Lower leg skin (tissue), 4 donors: ENCODE measurements around the gene PCDHGA4. TPM values are rescaled to one million over a fixed set of nuclear protein-coding genes. Genes with fewer than 3 reads are reported as not detected.
"Not testable (repeated sequence)": the region's sequence is repeated elsewhere in the genome, so short reads cannot be mapped to it uniquely, and the experiment has no call there.

ENCODE experiments used
- DNase-seq, 2 donors: peaks; one replicate each; pipeline ENCODE4 v3.0.0-alpha.2; 2019; ENCODE audit warnings: low spot score in 2 of 2
- H3K4me3 ChIP-seq: fragments of 200-600 bp; sonication (generic); 2 replicates; pipeline ENCODE4 v1.5.1; 2017; ENCODE audit warnings: mild to moderate bottlenecking, low read depth; ENCODE audit not compliant: poor library complexity, severe bottlenecking
- POLR2A ChIP-seq, 2 donors: fragments of 450-650 bp; IDR thresholded peaks; one replicate each; pipeline ENCODE4 v1.6.1; 2016 to 2017; ENCODE audit warnings: antibody characterized with exemption in 2 of 2, mild to moderate bottlenecking in 1 of 2, moderate library complexity in 1 of 2
- WGBS, 2 donors: methylation state at CpG; one replicate each; pipeline ENCODE4 v1.1.5; 2018; 5-methylcytosine and 5-hydroxymethylcytosine counted together
- intact Hi-C: fragments of 100-400 bp; cut with DNase I; formaldehyde crosslinking; loops from one replicate; pipeline ENCODE4 v1.15.0; 2023; ENCODE audit warnings: low total_unique reads
- total RNA-seq, 4 donors: library from RNA; depleted of rRNA; stranded (reverse); fragments of >200 nt; gene quantifications; one replicate each; pipeline ENCODE4 v1.1.0, GENCODE V29; 2016
- TF ChIP-seq, protein P1 (sequence below), 3 donors: fragments of 450-650 bp; IDR thresholded peaks; one replicate each; pipeline ENCODE4 v1.5.1; 2016; ENCODE audit warnings: antibody characterized with exemption in 3 of 3, mild to moderate bottlenecking in 3 of 3, moderate library complexity in 2 of 3

Gene PCDHGA4
- total RNA-seq, 4 donors from 2014 or later: 0.25 to 4.3 (median 2.4) TPM

DNA sequence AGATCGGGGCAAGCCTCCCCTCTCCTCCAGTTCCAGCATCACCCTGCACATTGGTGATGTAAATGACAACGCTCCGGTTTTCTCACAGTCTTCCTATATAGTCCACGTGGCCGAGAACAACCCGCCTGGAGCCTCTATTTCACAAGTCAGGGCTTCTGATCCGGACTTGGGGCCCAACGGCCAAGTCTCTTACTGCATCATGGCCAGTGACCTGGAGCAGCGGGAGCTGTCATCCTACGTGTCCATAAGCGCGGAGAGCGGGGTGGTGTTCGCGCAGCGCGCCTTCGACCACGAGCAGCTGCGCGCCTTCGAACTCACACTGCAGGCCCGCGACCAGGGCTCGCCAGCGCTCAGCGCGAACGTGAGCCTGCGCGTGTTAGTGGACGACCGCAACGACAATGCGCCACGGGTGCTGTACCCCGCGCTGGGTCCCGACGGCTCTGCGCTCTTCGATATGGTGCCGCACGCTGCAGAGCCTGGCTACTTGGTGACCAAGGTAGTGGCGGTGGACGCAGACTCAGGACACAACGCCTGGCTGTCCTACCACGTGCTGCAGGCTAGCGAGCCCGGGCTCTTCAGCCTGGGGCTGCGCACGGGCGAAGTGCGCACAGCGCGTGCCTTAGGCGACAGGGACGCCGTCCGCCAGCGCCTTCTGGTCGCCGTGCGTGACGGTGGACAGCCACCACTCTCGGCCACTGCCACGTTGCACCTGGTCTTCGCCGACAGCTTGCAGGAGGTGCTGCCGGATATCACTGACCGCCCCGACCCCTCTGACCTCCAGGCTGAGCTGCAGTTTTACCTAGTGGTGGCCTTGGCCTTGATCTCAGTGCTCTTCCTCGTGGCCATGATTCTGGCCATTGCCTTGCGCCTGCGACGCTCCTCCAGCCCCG, 34.6 kb downstream of the PCDHGA4 start:
- peak in 1 of 2 donors; percentile 62 for DNase-seq
- intact Hi-C loops: no loop called here
- H3K4me3 ChIP-seq: no peak overlapping the region
- TF ChIP-seq, protein P1, sequence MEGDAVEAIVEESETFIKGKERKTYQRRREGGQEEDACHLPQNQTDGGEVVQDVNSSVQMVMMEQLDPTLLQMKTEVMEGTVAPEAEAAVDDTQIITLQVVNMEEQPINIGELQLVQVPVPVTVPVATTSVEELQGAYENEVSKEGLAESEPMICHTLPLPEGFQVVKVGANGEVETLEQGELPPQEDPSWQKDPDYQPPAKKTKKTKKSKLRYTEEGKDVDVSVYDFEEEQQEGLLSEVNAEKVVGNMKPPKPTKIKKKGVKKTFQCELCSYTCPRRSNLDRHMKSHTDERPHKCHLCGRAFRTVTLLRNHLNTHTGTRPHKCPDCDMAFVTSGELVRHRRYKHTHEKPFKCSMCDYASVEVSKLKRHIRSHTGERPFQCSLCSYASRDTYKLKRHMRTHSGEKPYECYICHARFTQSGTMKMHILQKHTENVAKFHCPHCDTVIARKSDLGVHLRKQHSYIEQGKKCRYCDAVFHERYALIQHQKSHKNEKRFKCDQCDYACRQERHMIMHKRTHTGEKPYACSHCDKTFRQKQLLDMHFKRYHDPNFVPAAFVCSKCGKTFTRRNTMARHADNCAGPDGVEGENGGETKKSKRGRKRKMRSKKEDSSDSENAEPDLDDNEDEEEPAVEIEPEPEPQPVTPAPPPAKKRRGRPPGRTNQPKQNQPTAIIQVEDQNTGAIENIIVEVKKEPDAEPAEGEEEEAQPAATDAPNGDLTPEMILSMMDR (IDR thresholded peaks at IDR 0.05): no peak
- TF ChIP-seq POLR2A (IDR thresholded peaks at IDR 0.05): no peak
- 35 to 39% methylated on average over 31 to 42 of the region's 77 CpGs for WGBS, 2 donors

DNA sequence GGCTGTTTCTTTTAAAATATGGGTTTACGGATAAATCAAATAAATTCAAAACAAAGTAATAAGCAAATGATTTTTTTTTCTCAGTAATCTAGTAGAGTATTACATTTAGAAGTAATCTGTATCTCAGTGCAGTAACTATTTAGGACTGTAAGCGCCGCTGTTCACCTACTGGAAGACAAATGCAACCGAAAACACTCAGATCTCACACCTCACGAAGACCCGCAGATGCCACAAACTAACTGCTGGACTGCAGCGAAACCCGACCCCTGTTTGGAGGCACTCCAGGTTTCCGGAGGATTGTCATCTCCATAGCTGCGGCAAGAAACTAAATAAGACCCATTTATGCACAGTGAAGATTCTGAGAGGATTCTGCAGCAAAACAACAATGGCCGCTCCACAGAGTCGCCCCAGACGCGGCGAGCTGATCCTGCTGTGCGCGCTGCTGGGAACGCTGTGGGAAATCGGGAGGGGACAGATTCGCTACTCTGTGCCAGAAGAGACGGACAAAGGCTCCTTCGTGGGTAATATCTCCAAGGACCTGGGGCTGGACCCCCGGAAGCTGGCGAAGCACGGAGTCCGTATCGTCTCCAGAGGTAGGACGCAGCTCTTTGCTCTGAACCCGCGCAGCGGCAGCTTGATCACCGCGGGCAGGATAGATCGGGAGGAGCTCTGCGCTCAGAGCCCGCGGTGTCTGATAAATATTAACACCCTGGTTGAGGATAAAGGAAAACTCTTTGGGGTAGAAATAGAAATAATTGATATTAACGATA, 37.8 kb downstream of the PCDHGA4 start, which contains the start of gene PCDHGA8:
Gene PCDHGA8 (plus strand): TSS at position 205 of the 770 bp plus-strand sequence. CDS start 181 bp downstream, at position 386.
- intact Hi-C loops: no loop called here
- H3K4me3 ChIP-seq: no peak within 1 kb of the TSS
- 27 to 34% methylated on average over 38 of the region's 38 CpGs for WGBS, 2 donors
- DNase-seq: no peak
- TF ChIP-seq, protein P1 (IDR thresholded peaks at IDR 0.05): no peak
- no peak for TF ChIP-seq POLR2A (IDR thresholded peaks at IDR 0.05)

DNA sequence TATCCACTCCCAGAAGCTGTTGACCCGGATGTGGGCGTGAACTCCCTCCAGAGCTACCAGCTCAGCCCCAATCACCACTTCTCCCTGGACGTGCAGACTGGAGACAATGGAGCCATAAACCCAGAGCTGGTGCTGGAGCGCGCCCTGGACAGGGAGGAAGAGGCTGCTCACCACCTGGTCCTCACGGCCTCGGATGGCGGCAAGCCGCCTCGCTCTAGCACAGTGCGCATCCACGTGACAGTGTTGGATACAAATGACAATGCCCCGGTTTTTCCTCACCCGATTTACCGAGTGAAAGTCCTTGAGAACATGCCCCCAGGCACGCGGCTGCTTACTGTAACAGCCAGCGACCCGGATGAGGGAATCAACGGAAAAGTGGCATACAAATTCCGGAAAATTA, 38.4 kb downstream of the PCDHGA4 start:
- no peak for TF ChIP-seq POLR2A (IDR thresholded peaks at IDR 0.05)
- TF ChIP-seq, protein P1 (IDR thresholded peaks at IDR 0.05): no peak
- H3K4me3 ChIP-seq: no peak overlapping the region
- 32 to 37% methylated on average over 21 of the region's 21 CpGs for WGBS, 2 donors
- intact Hi-C loops: no loop called here
- no peak for DNase-seq

DNA sequence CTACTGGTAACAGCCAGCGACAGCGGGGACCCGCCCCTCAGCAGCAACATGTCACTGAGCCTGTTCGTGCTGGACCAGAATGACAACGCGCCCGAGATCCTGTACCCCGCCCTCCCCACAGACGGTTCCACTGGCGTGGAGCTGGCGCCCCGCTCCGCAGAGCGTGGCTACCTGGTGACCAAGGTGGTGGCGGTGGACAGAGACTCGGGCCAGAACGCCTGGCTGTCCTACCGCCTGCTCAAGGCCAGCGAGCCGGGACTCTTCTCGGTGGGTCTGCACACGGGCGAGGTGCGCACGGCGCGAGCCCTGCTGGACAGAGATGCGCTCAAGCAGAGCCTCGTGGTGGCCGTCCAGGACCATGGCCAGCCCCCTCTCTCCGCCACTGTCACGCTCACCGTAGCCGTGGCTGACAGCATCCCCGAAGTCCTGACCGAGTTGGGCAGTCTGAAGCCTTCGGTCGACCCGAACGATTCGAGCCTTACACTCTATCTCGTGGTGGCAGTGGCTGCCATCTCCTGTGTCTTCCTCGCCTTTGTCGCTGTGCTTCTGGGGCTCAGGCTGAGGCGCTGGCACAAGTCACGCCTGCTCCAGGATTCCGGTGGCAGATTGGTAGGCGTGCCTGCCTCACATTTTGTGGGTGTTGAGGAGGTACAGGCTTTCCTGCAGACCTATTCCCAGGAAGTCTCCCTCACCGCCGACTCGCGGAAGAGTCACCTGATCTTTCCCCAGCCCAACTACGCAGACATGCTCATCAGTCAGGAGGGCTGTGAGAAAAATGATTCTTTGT, 39.8 kb downstream of the PCDHGA4 start:
- WGBS, 2 donors: 33 to 40% methylated on average over 29 to 38 of the region's 53 CpGs
- H3K4me3 ChIP-seq, DNase-seq, intact Hi-C loops: not testable (repeated sequence)

DNA sequence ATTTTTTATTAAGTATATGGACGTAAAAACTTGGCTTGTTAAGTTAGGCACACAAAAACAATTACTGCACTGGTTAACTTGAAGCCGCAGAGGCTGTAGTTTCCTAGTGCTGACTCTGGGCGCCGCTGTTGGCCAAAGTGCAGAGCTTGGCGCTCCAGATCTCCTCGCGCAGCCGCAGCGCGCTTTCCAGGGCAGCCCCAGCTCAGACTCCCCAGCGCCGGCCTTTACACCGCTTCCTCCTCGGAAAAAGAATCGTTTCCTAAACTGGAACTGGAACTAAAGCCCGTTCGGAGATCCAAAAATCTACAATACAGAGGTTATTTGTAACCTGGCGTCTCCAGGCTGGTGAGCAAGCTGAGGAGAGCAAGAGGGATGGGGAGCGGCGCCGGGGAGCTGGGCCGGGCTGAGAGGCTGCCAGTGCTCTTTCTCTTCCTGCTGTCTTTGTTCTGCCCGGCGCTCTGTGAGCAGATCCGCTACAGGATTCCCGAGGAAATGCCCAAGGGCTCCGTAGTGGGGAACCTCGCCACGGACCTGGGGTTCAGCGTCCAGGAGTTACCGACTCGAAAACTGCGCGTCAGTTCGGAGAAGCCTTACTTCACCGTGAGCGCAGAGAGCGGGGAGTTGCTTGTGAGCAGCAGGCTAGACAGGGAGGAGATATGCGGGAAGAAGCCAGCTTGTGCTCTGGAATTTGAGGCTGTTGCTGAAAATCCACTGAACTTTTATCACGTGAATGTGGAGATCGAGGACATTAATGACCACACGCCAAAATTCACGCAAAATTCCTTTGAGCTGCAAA, 43.1 kb downstream of the PCDHGA4 start, which contains the start of gene PCDHGB5:
Gene PCDHGB5 (plus strand): TSS at position 192 of the 796 bp plus-strand sequence. CDS start 181 bp downstream, at position 373.
- intact Hi-C loops, H3K4me3 ChIP-seq: not testable (repeated sequence)
- 8 to 10% methylated on average over 22 to 27 of the region's 43 CpGs for WGBS, 2 donors
- DNase-seq: peak in 1 of 2 donors; percentile 83

DNA sequence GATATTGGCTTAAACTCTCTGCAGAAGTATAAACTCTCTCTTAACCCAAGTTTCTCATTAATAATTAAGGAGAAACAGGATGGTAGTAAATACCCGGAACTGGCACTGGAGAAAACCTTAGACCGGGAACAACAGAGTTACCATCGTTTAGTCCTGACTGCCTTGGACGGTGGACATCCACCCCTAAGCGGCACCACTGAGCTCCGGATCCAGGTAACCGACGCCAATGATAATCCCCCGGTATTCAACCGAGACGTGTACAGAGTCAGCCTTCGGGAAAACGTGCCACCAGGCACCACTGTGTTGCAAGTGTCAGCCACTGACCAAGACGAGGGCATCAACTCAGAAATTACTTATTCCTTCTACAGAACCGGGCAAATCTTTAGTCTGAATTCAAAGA, 43.8 kb downstream of the PCDHGA4 start:
- intact Hi-C loops: no loop called here
- WGBS, 2 donors: 29 to 30% methylated on average over 15 of the region's 15 CpGs
- TF ChIP-seq POLR2A (IDR thresholded peaks at IDR 0.05): no peak
- TF ChIP-seq, protein P1 (IDR thresholded peaks at IDR 0.05): no peak
- no peak for DNase-seq
- H3K4me3 ChIP-seq: no peak overlapping the region
